AG08396 (cell line): Measurements from ENCODE around the gene SFN.

ENCODE experiments used
- DNase-seq: peaks from one replicate; pipeline ENCODE4 v3.0.0; 2012; ENCODE audit warnings: low spot score, mixed read lengths

The SFN gene

GRCh38 chr1:26913389-26913753, 50.4 kb downstream of the SFN start:
- DNase-seq: no peak
